Endometrial microvascular endothelial cells (primary cell): ENCODE measurements around the gene NOC4L. TPM values are rescaled to one million over a fixed set of nuclear protein-coding genes. Genes with fewer than 3 reads are reported as not detected.

ENCODE experiments used
- in situ Hi-C: cut with HindIII; loops from 2 replicates; pipeline ENCODE4 v1.10.0; 2017; ENCODE audit warnings: low sequenced_read_pairs, low pct_unique_long_range_greater_than_20kb; ENCODE audit errors: inconsistent ontology term
- total RNA-seq: library from RNA; depleted of rRNA; stranded (reverse); fragments of >200 nt; gene quantifications from one replicate; pipeline ENCODE4 v1.2.3, GENCODE V29; 2015; ENCODE audit errors: inconsistent ontology term

The NOC4L gene
- total RNA-seq, 1 donor from 2014 or later: 31.8 TPM

GRCh38 chr12:132152953-132153352, 8.7 kb downstream of the NOC4L start:
- in situ Hi-C loops: no loop called here

- in situ Hi-C loops: no loop called here
Measured at GRCh38 chr12:132153501-132154340, 9.5 kb downstream of the NOC4L start.

GRCh38 chr12:132154341-132154761, 10.1 kb downstream of the NOC4L start:
- in situ Hi-C loops: no loop called here

DNA sequence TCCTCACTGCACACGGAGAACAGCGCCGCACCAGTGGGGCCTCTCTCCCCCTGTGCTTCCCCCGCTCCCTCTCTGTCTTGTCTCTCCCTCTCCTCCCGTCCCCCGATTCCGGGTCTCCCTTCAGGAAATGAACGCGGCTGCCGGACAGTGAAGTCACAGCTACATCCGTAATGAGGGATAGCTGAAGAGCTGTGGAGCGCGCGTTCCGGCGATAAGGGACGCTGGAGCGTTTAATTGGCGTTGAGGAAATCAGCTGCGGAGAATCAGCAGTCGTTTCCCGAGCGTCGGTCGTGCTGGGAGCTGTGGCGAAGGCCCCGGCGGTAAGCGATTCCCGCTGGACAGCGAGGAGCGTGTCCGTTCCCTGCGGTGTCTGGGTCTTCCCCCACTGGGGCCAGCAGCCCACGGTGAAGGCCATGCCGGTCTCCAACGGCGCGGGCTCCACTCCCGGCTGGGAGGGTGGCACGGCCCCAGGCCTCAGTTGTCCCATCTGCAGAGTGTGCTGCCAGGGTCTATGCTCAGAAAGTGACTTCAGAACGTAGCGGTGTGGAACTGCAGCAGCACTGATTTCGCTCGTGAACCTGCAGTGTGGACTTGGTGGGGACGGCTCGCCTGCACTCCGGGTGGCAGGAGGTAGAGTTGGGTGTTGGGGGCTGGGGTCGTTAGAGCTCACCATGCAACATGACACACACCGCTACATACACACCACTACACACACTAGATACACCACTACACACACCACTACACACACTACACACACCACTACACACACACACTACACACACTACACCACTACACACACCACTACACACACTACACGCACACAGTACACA, 10.9 kb downstream of the NOC4L start:
- in situ Hi-C loops: no loop called here

DNA sequence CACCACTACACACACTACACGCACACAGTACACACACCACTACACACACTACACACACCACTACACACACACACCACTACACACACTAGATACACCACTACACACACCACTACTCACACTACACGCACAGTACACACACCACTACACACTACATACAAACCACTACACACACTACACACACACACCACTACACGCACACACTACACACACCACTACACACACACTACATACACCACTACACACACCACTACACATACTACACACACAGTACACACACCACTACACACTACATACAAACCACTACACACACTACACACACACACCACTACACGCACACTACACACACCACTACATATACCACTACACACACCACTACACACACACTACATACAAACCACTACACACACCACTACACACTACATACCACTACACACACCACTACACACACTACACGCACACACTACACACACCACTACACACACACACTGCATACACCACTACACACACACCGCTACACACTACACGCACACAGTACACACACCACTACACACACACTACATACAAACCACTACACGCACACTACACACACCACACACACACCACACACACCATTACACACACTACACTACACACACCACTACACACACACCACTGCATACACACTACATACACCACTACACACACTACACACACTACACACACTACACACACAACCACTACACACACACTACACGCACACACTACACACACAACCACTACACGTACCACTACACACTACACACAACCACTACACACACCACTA, 11.7 kb downstream of the NOC4L start:
- in situ Hi-C loops: no loop called here

GRCh38 chr12:132156573-132157325, 12.5 kb downstream of the NOC4L start:
- in situ Hi-C loops: no loop called here

- in situ Hi-C loops: no loop called here
Measured at GRCh38 chr12:132157733-132158409, 13.6 kb downstream of the NOC4L start.

GRCh38 chr12:132158677-132159554, 14.7 kb downstream of the NOC4L start:
- in situ Hi-C loops: no loop called here

- in situ Hi-C loops: no loop called here
Measured at GRCh38 chr12:132159555-132160003, 15.3 kb downstream of the NOC4L start.

DNA sequence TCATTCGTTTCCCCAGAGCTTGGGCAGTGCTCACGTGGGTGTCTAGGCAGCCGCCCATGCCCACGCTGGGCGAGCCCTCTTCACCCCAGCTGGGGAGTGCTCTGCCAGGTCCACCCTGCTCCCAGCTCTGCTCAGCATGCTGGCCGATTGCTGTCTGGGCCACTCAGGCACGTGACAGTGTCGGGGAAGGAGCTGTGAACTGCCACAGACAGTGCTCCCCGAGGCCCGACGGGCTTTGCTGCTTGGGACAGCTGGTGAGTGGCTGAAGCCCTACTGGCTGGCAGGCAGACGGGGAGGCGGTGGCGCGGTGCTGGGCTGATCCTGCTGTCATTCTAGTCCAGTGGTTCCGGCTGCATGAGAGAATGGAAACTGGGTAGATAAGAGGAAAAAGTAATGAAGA, 15.8 kb downstream of the NOC4L start:
- in situ Hi-C loops: no loop called here

DNA sequence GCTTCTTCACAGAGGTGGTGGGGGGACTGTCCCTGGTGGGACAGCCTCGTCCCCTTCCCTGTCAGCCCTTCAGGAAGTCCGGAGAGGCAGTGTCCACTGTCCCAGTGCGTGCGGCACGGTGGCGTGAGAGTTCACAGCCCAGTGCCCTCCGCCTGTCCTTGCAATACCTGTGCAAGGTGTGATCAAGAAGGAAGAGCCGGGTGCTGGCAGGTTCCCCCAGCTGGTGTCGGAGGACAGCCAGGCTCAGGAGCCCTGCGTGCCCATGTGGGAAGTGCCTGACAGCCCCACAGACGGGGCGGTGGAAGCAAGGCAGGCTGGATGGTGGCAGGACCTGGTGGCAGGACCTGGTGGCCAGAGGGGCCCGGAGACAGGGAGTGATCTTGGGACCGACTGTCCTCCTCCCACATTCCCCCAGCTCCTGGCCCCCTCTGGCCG, 16.4 kb downstream of the NOC4L start:
- in situ Hi-C loops: no loop called here

DNA sequence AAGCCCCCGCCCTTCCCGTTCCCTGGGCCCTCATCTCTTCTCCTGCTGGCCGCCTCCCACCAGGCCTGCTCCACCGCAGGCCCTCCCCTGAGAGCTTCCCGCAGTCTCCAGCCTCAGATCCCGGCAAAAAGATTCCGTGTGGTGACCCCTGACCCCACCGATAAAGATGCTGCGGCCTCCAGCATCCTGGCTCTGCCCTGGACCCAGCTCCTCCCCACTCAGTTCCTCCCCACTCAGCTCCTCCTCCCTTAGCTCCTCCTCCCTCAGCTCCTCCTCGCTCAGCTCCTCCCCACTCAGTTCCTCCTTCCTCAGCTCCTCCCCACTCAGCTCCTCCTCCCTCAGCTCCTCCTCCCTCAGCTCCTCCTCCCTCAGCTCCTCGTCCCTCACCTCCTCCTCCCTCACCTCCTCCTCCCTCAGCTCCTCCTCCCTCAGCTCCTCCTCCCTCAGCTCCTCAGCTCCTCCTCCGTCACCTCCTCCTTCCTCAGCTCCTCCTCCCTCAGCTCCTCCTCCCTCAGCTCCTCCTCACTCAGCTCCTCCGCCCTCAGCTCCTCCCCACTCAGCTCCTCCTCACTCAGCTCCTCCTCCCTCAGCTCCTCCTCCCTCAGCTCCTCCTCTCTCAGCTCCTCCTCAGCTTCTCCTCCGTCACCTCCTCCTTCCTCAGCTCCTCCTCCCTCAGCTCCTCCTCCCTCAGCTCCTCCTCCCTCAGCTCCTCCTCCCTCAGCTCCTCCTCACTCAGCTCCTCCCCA, 17.0 kb downstream of the NOC4L start:
- in situ Hi-C loops: no loop called here

DNA sequence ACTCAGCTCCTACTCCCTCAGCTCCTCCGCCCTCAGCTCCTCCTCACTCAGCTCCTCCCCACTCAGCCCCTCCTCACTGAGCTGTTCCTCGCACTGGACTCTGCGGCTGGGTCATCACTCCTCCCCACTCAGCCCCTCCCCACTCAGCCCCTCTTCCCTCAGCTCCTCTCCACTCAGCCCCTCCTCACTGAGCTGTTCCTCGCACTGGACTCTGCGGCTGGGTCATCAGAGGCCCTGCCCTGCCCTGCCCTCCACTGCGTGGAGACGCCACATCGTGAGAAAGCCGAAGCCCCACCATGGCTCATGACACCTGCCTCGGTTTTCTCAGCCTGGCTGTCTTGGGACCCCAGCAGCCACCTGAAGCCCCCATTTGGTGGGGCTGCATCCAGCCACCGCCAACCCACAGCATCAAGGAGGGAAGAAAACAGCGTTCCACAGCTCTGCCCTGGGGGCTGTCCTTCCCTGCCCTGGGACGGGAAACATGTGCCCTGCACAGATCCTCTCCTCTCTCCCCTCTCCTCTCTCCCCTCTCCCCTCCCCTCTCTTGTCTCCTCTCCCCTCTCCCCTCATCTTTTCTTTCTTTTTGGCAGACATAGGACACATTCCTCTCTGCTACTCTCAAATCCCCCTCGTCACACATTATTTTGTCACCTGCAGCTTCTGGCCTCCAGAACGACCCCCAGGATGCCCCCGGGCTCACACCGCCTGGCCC, 17.7 kb downstream of the NOC4L start:
- in situ Hi-C loops: no loop called here

DNA sequence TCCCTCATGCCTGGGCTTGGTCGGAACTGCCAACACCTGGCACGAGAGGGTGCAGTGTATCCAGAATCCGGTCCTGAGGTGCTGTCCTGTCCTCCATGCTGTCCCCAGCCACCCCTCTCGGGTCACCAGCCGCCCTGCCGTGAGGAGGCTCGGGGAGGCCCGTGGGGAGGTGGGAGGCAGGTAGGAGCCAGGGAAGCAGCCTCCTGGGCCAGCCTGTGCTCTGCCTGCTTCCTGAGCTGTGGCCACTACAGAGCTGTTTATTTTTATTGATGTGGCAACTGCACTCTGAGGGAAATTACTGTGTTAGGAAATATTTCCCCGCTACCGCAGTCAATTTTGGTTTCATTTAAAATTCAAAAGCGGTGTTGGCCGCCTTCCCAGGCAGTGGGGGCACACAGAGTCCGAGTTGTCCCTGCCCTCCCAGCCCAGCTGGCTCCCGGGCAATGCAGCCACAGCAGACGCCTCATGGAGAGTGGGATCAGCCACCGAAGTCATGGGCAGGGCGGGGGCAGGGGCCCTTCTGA, 18.3 kb downstream of the NOC4L start:
- in situ Hi-C loops: no loop called here

DNA sequence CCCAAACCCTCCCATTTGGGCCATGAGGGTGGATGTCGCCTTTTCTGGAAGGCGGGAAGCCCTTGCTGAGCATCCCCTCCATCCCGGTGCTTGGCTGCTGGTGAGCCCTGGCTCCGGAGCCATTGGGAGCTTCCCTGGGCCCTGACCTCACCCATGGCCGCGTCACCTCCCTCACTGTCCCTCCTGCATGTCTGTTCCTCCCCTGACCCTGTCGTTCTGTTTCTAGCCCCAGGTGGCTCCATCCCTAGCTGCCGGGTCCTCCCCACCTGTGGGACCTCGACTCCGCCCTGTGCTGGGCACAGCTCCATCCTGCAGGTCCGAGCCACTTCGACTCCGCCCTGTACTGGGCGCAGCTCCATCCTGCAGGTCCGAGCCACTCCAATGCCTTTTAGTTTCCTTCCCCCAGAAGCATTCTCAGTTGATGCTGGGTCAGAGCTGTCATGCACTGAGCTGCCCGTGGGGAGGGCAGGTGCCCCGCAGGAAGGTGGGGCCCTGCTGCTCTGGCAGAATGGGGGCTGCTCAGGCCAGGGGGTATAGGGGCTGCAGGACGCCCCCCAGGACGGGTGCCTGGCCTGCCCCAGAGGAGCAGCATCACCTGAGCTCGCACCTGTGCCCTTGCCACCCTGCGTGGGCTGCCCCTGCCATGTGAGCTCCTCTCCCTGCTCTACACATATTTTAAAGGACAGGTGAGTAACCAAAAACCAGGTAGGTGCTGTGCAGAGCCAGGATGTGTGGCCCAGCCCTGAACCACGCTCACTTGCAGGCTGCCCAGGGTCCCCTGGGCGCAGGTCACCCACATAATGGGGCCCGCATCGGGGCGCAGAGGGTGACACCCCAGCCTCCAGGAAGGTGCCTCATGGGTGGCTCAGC, 19.0 kb downstream of the NOC4L start:
- in situ Hi-C loops: no loop called here
